K562 (cell line): ENCODE measurements around the gene FIGNL1. TPM values are rescaled to one million over a fixed set of nuclear protein-coding genes. Genes with fewer than 3 reads are reported as not detected.

Experiments
- CHCHD3 ChIP-seq: fragments of 250-450 bp; sonication (Bioruptor Pico); IDR thresholded peaks from 2 replicates; pipeline ENCODE4 v2.1.2; 2022; ENCODE audit warnings: mild to moderate bottlenecking
- CUX1 ChIP-seq: fragments of 200-800 bp; sonication (Bioruptor generic); IDR thresholded peaks from 2 replicates; pipeline ENCODE4 v1.6.1; 2016; ENCODE audit warnings: missing genetic modification characterization, missing compliant biosample characterization
- FOS ChIP-seq: IDR thresholded peaks from 3 replicates; pipeline ENCODE4 v1.6.1; 2011; ENCODE audit not compliant: insufficient read length; ENCODE audit errors: extremely low read depth
- FOXJ3 ChIP-seq: sonication (generic); formaldehyde crosslinking; IDR thresholded peaks from 2 replicates; pipeline ENCODE4 v1.4.0; 2020; ENCODE audit warnings: mild to moderate bottlenecking, missing genetic modification reagents
- GATAD2B ChIP-seq: fragments of 450-650 bp; IDR thresholded peaks from 2 replicates; pipeline ENCODE4 v1.6.1; 2017; ENCODE audit warnings: mild to moderate bottlenecking, borderline replicate concordance
- LCOR ChIP-seq: sonication (generic); formaldehyde crosslinking; IDR thresholded peaks from 2 replicates; pipeline ENCODE4 v1.8.0; 2022; ENCODE audit warnings: mild to moderate bottlenecking, missing genetic modification reagents
- MAFK ChIP-seq: IDR thresholded peaks from 2 replicates; pipeline ENCODE4 v1.6.1; 2011; ENCODE audit warnings: low read length, improper control_type of control experiment
- MAZ ChIP-seq, 2 experiments: fragments of 450-650 bp in 1 of 2; sonication (generic) in 1 of 2; formaldehyde crosslinking; IDR thresholded peaks in 1 of 2; conservative IDR thresholded peaks in 1 of 2; 2 replicates each; pipeline versions ENCODE4 v1.4.0 to v1.5.0; 2020; ENCODE audit warnings: mild to moderate bottlenecking in 1 of 2, missing genetic modification reagents in 1 of 2
- MYBL2 ChIP-seq, 2 experiments: fragments of 450-650 bp in 1 of 2; sonication (generic) in 1 of 2; formaldehyde crosslinking in 1 of 2; IDR thresholded peaks; 2 replicates each; pipeline versions ENCODE4 v1.6.1 to v1.8.1; 2017 to 2022; ENCODE audit warnings: borderline replicate concordance in 1 of 2, inconsistent platforms in 1 of 2, low read depth in 1 of 2, mild to moderate bottlenecking in 1 of 2, missing genetic modification reagents in 1 of 2, moderate library complexity in 1 of 2
- PBX2 ChIP-seq, 2 experiments: IDR thresholded peaks in 1 of 2; conservative IDR thresholded peaks in 1 of 2; 2 replicates each; pipeline ENCODE4 v1.6.1; 2016; ENCODE audit warnings: low read depth in 2 of 2, mild to moderate bottlenecking in 1 of 2, missing compliant biosample characterization in 1 of 2, missing genetic modification characterization in 1 of 2, moderate library complexity in 1 of 2
- SP1 ChIP-seq: sonication (generic); formaldehyde crosslinking; IDR thresholded peaks from 2 replicates; pipeline ENCODE4 v1.8.1; 2022; ENCODE audit warnings: mild to moderate bottlenecking, missing genetic modification reagents
- TAL1 ChIP-seq: fragments of 450-650 bp; IDR thresholded peaks from 2 replicates; pipeline ENCODE4 v1.6.1; 2016; ENCODE audit warnings: mild to moderate bottlenecking
- THRB ChIP-seq: fragments of 450-650 bp; formaldehyde crosslinking; conservative IDR thresholded peaks from 2 replicates; pipeline ENCODE4 v1.4.0; 2022; ENCODE audit warnings: mild to moderate bottlenecking, missing genetic modification characterization
- ZBED1 ChIP-seq: IDR thresholded peaks from 2 replicates; pipeline ENCODE4 v1.6.1; 2014
- ZNF639 ChIP-seq, 2 experiments: fragments of 200-800 bp in 1 of 2; sonication (Bioruptor generic) in 1 of 2; sonication (generic) in 1 of 2; formaldehyde crosslinking in 1 of 2; IDR thresholded peaks in 1 of 2; conservative IDR thresholded peaks in 1 of 2; 2 replicates each; pipeline versions ENCODE4 v1.5.0 to v1.6.1; 2016 to 2020; ENCODE audit warnings: missing compliant biosample characterization in 1 of 2, missing genetic modification characterization in 1 of 2, missing genetic modification reagents in 1 of 2
- ZNF707 ChIP-seq: fragments of 250-450 bp; sonication (Bioruptor Pico); conservative IDR thresholded peaks from 2 replicates; pipeline ENCODE4 v1.8.0; 2022; ENCODE audit warnings: inconsistent platforms, mild to moderate bottlenecking, moderate library complexity
- polyA plus RNA-seq, 8 experiments: library from polyadenylated mRNA; depleted of rRNA in 4 of 8; stranded (reverse) in 5 of 8; unstranded in 3 of 8; fragments of >200 nt; fragmentation: Nextera tagmentation in 2 of 8; fragmentation: Illumina TruSeq in 1 of 8; extraction: Ambion mirVana in 2 of 8; extraction: Trizol in 1 of 8; gene quantifications; 2 replicates each; pipeline versions ENCODE4 v1.2.1 to v1.2.3, GENCODE V29; 2011 to 2014; ENCODE audit warnings: inconsistent platforms in 1 of 8, missing spikeins in 1 of 8
- total RNA-seq, 7 experiments: library from RNA; depleted of rRNA in 6 of 7; stranded (reverse); fragments of >200 nt in 6 of 7; fragmentation: Illumina TruSeq in 2 of 7; extraction: Trizol in 2 of 7; gene quantifications; 2 replicates each; pipeline versions ENCODE4 v1.2.1 to v1.2.3, GENCODE V29; 2011 to 2021; ENCODE audit warnings: low replicate concordance in 1 of 7

Gene FIGNL1
- total and polyA plus RNA-seq, 9 of the 15 experiments (the other 6 are each of a cell fraction or from before 2014, with no cell fraction given): 15.5 to 48.3 (median 27.6) TPM

- TF ChIP-seq PBX2 (CRISPR knock-in tag; IDR thresholded peaks at IDR 0.05; ENCODE audit: low read depth): no peak
- peak; percentile 48; the same call in 1 of the 2 replicates for TF ChIP-seq PBX2 (tag; conservative IDR thresholded peaks at IDR 0.05; ENCODE audit: low read depth)
- TF ChIP-seq TAL1: peak; percentile 96
- TF ChIP-seq CUX1: no peak
- peak in 1 of 2 experiments; percentile 70; a peak in 2 of 4 replicates for TF ChIP-seq ZNF639 (CRISPR knock-in tag; conservative IDR thresholded peaks at IDR 0.05 in 1 of 2, IDR thresholded peaks at IDR 0.05 in 1 of 2)
- TF ChIP-seq MAFK: no peak
- no peak for TF ChIP-seq CHCHD3 (CRISPR knock-in tag)
- TF ChIP-seq LCOR (CRISPR knock-in tag): 0 out of 2 replicates have a peak, but pooled peaks have one; percentile 48
- 0 out of 2 replicates have a peak, but pooled peaks have one; percentile 59 for TF ChIP-seq ZBED1
- TF ChIP-seq SP1 (CRISPR knock-in tag): no peak
- TF ChIP-seq FOS: peak; percentile 58
- TF ChIP-seq THRB (CRISPR knock-in tag): peak; percentile 83; the same call in 1 of the 2 replicates
- TF ChIP-seq FOXJ3 (CRISPR knock-in tag): no peak
- TF ChIP-seq ZNF707 (CRISPR knock-in tag): no peak
- peak; percentile 51 to 71 for TF ChIP-seq MAZ (CRISPR knock-in tag; conservative IDR thresholded peaks at IDR 0.05 in 1 of 2, IDR thresholded peaks at IDR 0.05 in 1 of 2)
- peak; percentile 94 for TF ChIP-seq GATAD2B
- TF ChIP-seq MYBL2 (IDR thresholded peaks at IDR 0.05; ENCODE audit: low read depth): no peak
- TF ChIP-seq MYBL2 (CRISPR knock-in tag; IDR thresholded peaks at IDR 0.05; ENCODE audit: borderline replicate concordance): no peak
Measured at GRCh38 chr7:50497068-50497642, 47.0 kb upstream of the FIGNL1 start (continued).
